Measurements from ENCODE around the gene LDLRAD4.

- TF ChIP-seq POLR2A (IDR thresholded peaks at IDR 0.05; ENCODE audit: low read depth, low read length) = no peak
- no peak for TF ChIP-seq POLR2AphosphoS5 (IDR thresholded peaks at IDR 0.05; ENCODE audit: low read depth, low read length)
Observed at GRCh38 chr18:13465124-13465446, 246.5 kb downstream of the LDLRAD4 start.

Measured in GM12891 (cell line).